ENCODE measurements around the gene GPR119. TPM values are rescaled to one million over a fixed set of nuclear protein-coding genes. Genes with fewer than 3 reads are reported as not detected.

Gene GPR119
- not detected in 2 replicates for total RNA-seq (ENCODE audit: low replicate concordance)

DNA sequence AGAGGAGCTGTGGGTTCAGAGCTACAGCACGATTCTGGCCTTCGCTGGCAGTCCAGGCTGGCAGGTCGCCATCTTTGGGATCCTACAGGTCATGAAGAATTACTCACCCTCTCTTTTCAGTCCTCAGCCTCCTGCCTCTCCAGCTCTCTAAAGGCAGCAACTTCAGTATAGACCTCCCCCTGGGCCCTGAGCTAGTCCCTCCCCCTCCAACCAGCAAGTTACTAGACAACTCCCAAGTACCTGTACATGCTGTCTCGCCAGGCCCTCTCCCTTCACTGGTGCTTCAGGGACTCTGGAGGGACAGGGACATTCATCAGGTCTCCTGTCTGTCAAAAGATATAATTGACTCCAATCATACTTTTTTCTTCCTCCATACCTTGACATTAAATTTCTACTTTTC lies at the start of gene GPR119:
TSS of gene GPR119 (minus strand) at position 155 of the 400 bp plus-strand sequence. CDS start 227 bp downstream, outside the sequence.

DNA sequence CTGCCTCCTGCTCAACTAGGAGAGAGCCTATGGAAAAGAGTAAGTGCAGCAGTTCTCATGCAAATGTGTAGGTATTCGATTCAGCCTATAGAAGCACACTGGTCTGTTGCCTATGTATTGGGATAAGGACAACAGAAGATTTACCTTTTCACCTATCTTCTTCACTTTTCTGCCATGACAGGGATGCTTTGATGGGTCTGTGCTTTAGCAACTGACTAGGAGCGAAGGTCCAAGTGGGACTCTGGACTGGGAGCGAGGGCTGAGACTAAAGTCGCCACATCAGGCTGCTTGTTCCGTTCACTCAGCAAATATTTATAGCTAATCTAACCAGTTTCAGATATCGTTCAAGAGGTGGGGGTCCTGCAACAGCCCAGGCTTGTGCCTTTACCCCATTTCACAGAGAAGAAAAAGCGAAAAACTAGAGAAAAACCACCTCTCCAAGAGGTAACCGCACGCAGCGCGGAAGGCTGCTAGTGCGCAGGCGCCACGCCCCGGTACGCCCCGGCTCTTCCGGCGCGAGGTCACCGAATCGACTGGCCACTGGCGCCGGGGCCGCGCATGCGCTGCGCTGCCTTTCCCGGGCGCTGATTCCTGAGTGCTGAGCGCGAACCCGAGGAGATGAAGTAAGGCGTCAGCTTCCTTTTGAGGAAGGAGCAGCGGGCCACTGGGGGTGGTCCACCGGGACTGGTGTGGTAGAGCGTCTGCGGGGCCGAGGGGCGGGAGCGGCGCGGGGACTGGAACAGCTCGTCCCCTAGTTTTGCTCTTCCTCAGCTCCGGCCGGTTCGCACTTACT lies 16.1 kb upstream of the GPR119 start, which contains the start of gene RBMX2:
TSS of gene RBMX2 (plus strand) at position 573 of the 793 bp plus-strand sequence. CDS start at position 619, 46 bp downstream.

DNA sequence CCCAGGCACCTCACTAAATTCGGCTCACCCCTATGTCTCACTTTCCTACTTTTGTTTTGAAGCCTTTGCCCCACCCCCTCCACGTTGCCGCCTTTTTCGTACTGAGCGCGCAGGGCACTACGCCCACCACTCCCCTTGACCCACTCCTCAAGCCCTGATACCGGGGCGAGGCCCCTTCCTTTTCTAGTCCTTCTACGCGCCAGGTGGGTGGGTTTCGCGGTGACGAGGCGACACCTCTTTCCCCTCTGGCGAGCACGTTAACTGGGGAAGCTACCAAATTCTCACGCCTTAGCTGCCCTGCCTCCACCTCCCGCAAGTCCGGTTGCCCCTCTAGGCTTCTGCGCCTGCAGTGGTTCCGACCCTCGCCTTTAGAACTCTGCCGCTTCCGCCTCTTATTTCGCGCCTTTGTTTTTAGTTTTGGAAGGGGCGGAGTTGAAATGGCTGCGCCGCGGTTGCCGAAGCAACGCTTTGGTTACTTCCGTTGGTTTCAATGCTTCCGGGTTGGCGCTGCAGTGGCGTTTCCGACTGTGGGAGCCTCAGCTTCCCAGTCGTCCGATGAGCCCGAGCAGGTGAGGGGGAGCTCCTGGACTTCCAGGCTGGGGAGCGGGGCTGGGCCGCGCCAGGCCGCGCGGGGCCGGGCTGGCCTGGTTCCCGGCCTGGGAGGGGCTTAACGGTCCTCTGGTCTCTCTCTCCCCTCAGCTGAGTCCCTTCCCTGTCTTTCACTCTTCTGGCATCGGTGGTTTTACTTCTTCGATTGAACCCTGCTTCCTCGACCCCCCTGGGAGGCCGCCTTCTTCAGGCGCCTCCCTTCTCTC lies 45.9 kb downstream of the GPR119 start, which contains the start of gene SLC25A14:
TSS of gene SLC25A14 (plus strand) at position 512 of the 815 bp plus-strand sequence. CDS start 360 bp downstream, outside the sequence.

Other genes starting within 250 kb of the GPR119 start
- gene AIFM1, start 219.8 kb downstream of the GPR119 start, total RNA-seq (ENCODE audit: low replicate concordance), result 22.1 and 27.0 TPM in 2 replicates
- gene RAB33A, start 213.7 kb downstream of the GPR119 start, total RNA-seq (ENCODE audit: low replicate concordance), result 1.8 and 11.1 TPM in 2 replicates
- gene ZNF280C, start 116.8 kb downstream of the GPR119 start, total RNA-seq (ENCODE audit: low replicate concordance), result 1.4 and 1.7 TPM in 2 replicates
- gene SLC25A14, start 45.8 kb downstream of the GPR119 start, total RNA-seq (ENCODE audit: low replicate concordance), result 5.7 and 11.4 TPM in 2 replicates
- 28.5 and 33.8 TPM in 2 replicates for gene RBMX2, start 16.3 kb upstream of the GPR119 start, total RNA-seq (ENCODE audit: low replicate concordance)

Data from smooth muscle cell of the coronary artery (primary cell).